K562 (cell line): ENCODE results near the gene MLXIPL. TPM values are rescaled to one million over a fixed set of nuclear protein-coding genes. Genes with fewer than 3 reads are reported as not detected.
A peak's percentile ranks its signal among the peaks of the same experiment; 100 is the strongest.

Experiments
- BHLHE40 ChIP-seq: IDR thresholded peaks from 2 replicates; pipeline ENCODE4 v1.6.1; 2011; ENCODE audit warnings: low read length, improper control_type of control experiment
- CC2D1A ChIP-seq: fragments of 450-650 bp; IDR thresholded peaks from 2 replicates; pipeline ENCODE4 v1.6.1; 2017; ENCODE audit warnings: mild to moderate bottlenecking
- CCAR2 ChIP-seq: fragments of 200-400 bp; formaldehyde crosslinking; IDR thresholded peaks from 2 replicates; pipeline ENCODE4 v1.6.1; 2017; ENCODE audit warnings: mild to moderate bottlenecking, low read depth, low read length
- CEBPB ChIP-seq: fragments of 450-650 bp; IDR thresholded peaks from 2 replicates; pipeline ENCODE4 v1.6.1; 2016; ENCODE audit warnings: missing genetic modification characterization, missing compliant biosample characterization
- ELF4 ChIP-seq: fragments of 450-650 bp; formaldehyde crosslinking; IDR thresholded peaks from 2 replicates; pipeline ENCODE4 v1.4.0; 2022; ENCODE audit warnings: missing genetic modification characterization
- HDAC1 ChIP-seq, 2 experiments: fragments of 450-650 bp; IDR thresholded peaks; 2 replicates each; pipeline ENCODE4 v1.6.1; 2016 to 2017; ENCODE audit warnings: inconsistent platforms in 1 of 2, mild to moderate bottlenecking in 1 of 2, moderate library complexity in 1 of 2
- MYC ChIP-seq, 2 experiments: fragments of 250-450 bp in 1 of 2; sonication (Bioruptor Pico) in 1 of 2; IDR thresholded peaks; 2 replicates each; pipeline versions ENCODE4 v1.5.1 to v1.6.1; 2012 to 2021; ENCODE audit warnings: low read depth in 2 of 2, borderline replicate concordance in 1 of 2, improper control_type of control experiment in 1 of 2, low read length in 1 of 2, mild to moderate bottlenecking in 1 of 2, moderate library complexity in 1 of 2
- NBN ChIP-seq: fragments of 450-650 bp; IDR thresholded peaks from 2 replicates; pipeline ENCODE4 v1.6.1; 2016; ENCODE audit warnings: low read depth, mild to moderate bottlenecking
- RBM14 ChIP-seq: fragments of 200-400 bp; formaldehyde crosslinking; IDR thresholded peaks from 2 replicates; pipeline ENCODE4 v1.6.1; 2018; ENCODE audit warnings: low read depth, mild to moderate bottlenecking, low read length, moderate library complexity, borderline replicate concordance; ENCODE audit not compliant: insufficient read depth
- SNRNP70 ChIP-seq: fragments of 200-400 bp; formaldehyde crosslinking; optimal IDR thresholded peaks from 2 replicates; pipeline ENCODE3; 2017; ENCODE audit warnings: low read depth, low read length
- SREBF1 ChIP-seq: fragments of 150-350 bp; IDR thresholded peaks from 2 replicates; pipeline ENCODE4 v1.6.1; 2014; ENCODE audit warnings: antibody characterized with exemption, low read depth, low read length, borderline replicate concordance
- TOE1 ChIP-seq, 2 experiments: fragments of 450-650 bp in 1 of 2; sonication (generic) in 1 of 2; formaldehyde crosslinking in 1 of 2; IDR thresholded peaks; 2 replicates each; pipeline versions ENCODE4 v1.7.1 to v1.8.0; 2016 to 2022; ENCODE audit warnings: borderline replicate concordance in 2 of 2, mild to moderate bottlenecking in 2 of 2, antibody characterized with exemption in 1 of 2, inconsistent platforms in 1 of 2, low read depth in 1 of 2, missing genetic modification reagents in 1 of 2, moderate library complexity in 1 of 2
- ZNF232 ChIP-seq: sonication (generic); formaldehyde crosslinking; IDR thresholded peaks from 2 replicates; pipeline ENCODE4 v1.8.0; 2022; ENCODE audit warnings: mild to moderate bottlenecking, missing genetic modification reagents
- ZNF589 ChIP-seq: fragments of 200-800 bp; sonication (Bioruptor generic); IDR thresholded peaks from 2 replicates; pipeline ENCODE4 v1.6.1; 2016; ENCODE audit warnings: low read depth, missing genetic modification characterization, missing compliant biosample characterization
- polyA plus RNA-seq, 8 experiments: library from polyadenylated mRNA; depleted of rRNA in 4 of 8; stranded (reverse) in 5 of 8; unstranded in 3 of 8; fragments of >200 nt; fragmentation: Nextera tagmentation in 2 of 8; fragmentation: Illumina TruSeq in 1 of 8; extraction: Ambion mirVana in 2 of 8; extraction: Trizol in 1 of 8; gene quantifications; 2 replicates each; pipeline versions ENCODE4 v1.2.1 to v1.2.3, GENCODE V29; 2011 to 2014; ENCODE audit warnings: inconsistent platforms in 1 of 8, missing spikeins in 1 of 8
- total RNA-seq, 7 experiments: library from RNA; depleted of rRNA in 6 of 7; stranded (reverse); fragments of >200 nt in 6 of 7; fragmentation: Illumina TruSeq in 2 of 7; extraction: Trizol in 2 of 7; gene quantifications; 2 replicates each; pipeline versions ENCODE4 v1.2.1 to v1.2.3, GENCODE V29; 2011 to 2021; ENCODE audit warnings: low replicate concordance in 1 of 7
- TF ChIP-seq, protein P1 (sequence below): fragments of 450-650 bp; IDR thresholded peaks from 2 replicates; pipeline ENCODE4 v1.6.1; 2017; ENCODE audit warnings: antibody characterized with exemption
- TF ChIP-seq, protein P2 (sequence below): sonication (generic); formaldehyde crosslinking; IDR thresholded peaks from 2 replicates; pipeline ENCODE4 v1.8.1; 2023; ENCODE audit warnings: mild to moderate bottlenecking, missing genetic modification reagents
- TF ChIP-seq, protein P3 (sequence below): fragments of 200-800 bp; sonication (Bioruptor generic); IDR thresholded peaks from 2 replicates; pipeline ENCODE4 v1.6.1; 2016; ENCODE audit warnings: missing genetic modification characterization, missing compliant biosample characterization

The MLXIPL gene
- total and polyA plus RNA-seq, 9 of the 15 experiments (the other 6 are each of a cell fraction or from before 2014, with no cell fraction given), result 0.11 to 18.4 (median 1.4) TPM

DNA sequence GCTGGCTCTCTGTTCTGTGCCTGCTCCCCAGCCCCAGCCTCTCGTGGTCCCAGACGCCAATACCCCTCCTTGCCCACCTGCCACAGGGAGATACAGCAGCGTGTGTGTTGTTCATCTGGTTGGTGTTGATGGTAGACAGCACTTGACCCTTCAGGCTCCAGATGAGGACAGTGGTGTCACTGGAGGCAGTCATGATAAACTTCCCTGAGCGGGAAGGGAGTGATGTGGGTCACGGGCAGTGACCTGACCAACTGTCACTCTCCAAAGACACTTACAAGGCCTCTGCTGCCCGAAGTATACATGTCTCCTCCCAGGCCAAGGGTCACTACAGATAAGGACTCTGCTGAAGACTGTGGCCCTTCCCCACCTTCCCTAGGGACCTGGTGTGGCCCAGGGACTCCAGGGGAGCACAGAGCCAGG is 51.5 kb downstream of the MLXIPL start (continued):
- TF ChIP-seq, protein P1, sequence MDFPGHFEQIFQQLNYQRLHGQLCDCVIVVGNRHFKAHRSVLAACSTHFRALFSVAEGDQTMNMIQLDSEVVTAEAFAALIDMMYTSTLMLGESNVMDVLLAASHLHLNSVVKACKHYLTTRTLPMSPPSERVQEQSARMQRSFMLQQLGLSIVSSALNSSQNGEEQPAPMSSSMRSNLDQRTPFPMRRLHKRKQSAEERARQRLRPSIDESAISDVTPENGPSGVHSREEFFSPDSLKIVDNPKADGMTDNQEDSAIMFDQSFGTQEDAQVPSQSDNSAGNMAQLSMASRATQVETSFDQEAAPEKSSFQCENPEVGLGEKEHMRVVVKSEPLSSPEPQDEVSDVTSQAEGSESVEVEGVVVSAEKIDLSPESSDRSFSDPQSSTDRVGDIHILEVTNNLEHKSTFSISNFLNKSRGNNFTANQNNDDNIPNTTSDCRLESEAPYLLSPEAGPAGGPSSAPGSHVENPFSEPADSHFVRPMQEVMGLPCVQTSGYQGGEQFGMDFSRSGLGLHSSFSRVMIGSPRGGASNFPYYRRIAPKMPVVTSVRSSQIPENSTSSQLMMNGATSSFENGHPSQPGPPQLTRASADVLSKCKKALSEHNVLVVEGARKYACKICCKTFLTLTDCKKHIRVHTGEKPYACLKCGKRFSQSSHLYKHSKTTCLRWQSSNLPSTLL, result peak; percentile 71; the same call in 1 of the 2 replicates
- no peak for TF ChIP-seq SNRNP70
- TF ChIP-seq CCAR2, result no peak
- TF ChIP-seq ZNF589 (CRISPR knock-in tag), result peak; percentile 60; the same call in 1 of the 2 replicates
- TF ChIP-seq CC2D1A, result peak; percentile 71; the same call in 1 of the 2 replicates
- no peak for TF ChIP-seq ELF4 (CRISPR knock-in tag)
- peak; percentile 46; the same call in 1 of the 2 replicates for TF ChIP-seq TOE1 (IDR thresholded peaks at IDR 0.05; ENCODE audit: borderline replicate concordance)
- TF ChIP-seq TOE1 (CRISPR knock-in tag; IDR thresholded peaks at IDR 0.05; ENCODE audit: borderline replicate concordance, low read depth), result no peak
- peak; percentile 74; the same call in 1 of the 2 replicates for TF ChIP-seq NBN
- TF ChIP-seq MYC (IDR thresholded peaks at IDR 0.05; ENCODE audit: low read depth, low read length), result peak; percentile 45; the same call in 1 of the 2 replicates
- TF ChIP-seq MYC (CRISPR knock-in tag; IDR thresholded peaks at IDR 0.05; ENCODE audit: borderline replicate concordance, low read depth), result no peak
- TF ChIP-seq BHLHE40, result peak; percentile 91
- TF ChIP-seq, protein P2, sequence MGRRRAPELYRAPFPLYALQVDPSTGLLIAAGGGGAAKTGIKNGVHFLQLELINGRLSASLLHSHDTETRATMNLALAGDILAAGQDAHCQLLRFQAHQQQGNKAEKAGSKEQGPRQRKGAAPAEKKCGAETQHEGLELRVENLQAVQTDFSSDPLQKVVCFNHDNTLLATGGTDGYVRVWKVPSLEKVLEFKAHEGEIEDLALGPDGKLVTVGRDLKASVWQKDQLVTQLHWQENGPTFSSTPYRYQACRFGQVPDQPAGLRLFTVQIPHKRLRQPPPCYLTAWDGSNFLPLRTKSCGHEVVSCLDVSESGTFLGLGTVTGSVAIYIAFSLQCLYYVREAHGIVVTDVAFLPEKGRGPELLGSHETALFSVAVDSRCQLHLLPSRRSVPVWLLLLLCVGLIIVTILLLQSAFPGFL (CRISPR knock-in tag), result no peak
- TF ChIP-seq HDAC1 (IDR thresholded peaks at IDR 0.05), result peak; percentile 57 to 66; a peak in 3 of 4 replicates
- TF ChIP-seq SREBF1, result no peak
- 0 out of 2 replicates have a peak, but pooled peaks have one; percentile 4 for TF ChIP-seq CEBPB (tag)
- TF ChIP-seq, protein P3, sequence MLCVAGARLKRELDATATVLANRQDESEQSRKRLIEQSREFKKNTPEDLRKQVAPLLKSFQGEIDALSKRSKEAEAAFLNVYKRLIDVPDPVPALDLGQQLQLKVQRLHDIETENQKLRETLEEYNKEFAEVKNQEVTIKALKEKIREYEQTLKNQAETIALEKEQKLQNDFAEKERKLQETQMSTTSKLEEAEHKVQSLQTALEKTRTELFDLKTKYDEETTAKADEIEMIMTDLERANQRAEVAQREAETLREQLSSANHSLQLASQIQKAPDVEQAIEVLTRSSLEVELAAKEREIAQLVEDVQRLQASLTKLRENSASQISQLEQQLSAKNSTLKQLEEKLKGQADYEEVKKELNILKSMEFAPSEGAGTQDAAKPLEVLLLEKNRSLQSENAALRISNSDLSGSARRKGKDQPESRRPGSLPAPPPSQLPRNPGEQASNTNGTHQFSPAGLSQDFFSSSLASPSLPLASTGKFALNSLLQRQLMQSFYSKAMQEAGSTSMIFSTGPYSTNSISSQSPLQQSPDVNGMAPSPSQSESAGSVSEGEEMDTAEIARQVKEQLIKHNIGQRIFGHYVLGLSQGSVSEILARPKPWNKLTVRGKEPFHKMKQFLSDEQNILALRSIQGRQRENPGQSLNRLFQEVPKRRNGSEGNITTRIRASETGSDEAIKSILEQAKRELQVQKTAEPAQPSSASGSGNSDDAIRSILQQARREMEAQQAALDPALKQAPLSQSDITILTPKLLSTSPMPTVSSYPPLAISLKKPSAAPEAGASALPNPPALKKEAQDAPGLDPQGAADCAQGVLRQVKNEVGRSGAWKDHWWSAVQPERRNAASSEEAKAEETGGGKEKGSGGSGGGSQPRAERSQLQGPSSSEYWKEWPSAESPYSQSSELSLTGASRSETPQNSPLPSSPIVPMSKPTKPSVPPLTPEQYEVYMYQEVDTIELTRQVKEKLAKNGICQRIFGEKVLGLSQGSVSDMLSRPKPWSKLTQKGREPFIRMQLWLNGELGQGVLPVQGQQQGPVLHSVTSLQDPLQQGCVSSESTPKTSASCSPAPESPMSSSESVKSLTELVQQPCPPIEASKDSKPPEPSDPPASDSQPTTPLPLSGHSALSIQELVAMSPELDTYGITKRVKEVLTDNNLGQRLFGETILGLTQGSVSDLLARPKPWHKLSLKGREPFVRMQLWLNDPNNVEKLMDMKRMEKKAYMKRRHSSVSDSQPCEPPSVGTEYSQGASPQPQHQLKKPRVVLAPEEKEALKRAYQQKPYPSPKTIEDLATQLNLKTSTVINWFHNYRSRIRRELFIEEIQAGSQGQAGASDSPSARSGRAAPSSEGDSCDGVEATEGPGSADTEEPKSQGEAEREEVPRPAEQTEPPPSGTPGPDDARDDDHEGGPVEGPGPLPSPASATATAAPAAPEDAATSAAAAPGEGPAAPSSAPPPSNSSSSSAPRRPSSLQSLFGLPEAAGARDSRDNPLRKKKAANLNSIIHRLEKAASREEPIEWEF (CRISPR knock-in tag), result no peak; the same call in 1 of the 2 replicates
- no peak for TF ChIP-seq ZNF232
- TF ChIP-seq RBM14, result no peak
